Esophagus mucosa (tissue), 1 donor: ENCODE results near the gene SOX21. TPM values are rescaled to one million over a fixed set of nuclear protein-coding genes. Genes with fewer than 3 reads are reported as not detected.

Experiments
- ATAC-seq: fragments of 200-7000 bp; cut with Tn5 transposase; one replicate; pipeline ENCODE4 v1.9.1; 2020
- total RNA-seq: library from RNA; stranded (reverse); gene quantifications from one replicate; pipeline ENCODE4 v1.2.4, GENCODE V29; 2023
- donor health status: DM: yes; HTN: yes; CAD: no.

SOX21 gene
- total RNA-seq, 1 donor from 2014 or later: 12.8 TPM

DNA sequence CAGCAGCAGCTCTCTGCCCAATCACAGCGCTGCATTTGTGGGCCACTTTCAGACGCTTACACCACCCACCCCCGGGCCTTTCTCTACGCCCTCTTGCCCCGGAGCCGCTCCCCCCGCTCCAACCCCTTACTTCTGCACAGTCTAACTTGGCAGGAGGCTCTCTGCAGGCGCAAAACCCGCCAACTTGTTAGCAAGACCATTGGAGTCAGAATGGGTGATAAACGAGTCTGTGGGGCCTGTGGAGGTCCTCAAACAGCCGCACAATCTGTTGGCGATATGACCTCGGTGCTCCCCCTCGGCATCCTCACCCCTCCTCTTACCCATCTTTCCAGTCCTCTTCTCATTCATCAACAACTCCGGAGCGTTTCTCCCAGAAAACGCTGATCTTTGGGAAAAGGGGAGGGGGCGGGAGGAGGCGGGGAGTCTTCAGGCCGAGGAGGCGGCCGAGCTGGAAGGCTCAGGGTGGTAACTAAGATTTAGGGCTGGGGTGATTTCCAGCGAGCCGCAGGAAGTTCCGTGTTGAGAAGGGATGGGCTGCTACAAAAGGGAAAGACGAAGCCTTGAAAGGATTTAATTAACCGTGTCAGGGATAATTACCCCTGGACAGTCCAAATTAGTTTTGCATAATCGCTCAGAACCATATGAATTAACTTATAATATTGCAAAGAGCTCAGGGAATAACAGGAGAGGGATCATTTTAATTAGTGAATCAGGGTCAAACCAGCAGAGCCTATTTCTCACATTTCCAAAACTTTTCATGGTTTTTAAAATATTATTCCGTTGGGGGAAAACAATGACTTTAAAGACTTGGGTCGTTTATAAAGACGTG lies 4.1 kb downstream of the SOX21 start:
- no peak for ATAC-seq

DNA sequence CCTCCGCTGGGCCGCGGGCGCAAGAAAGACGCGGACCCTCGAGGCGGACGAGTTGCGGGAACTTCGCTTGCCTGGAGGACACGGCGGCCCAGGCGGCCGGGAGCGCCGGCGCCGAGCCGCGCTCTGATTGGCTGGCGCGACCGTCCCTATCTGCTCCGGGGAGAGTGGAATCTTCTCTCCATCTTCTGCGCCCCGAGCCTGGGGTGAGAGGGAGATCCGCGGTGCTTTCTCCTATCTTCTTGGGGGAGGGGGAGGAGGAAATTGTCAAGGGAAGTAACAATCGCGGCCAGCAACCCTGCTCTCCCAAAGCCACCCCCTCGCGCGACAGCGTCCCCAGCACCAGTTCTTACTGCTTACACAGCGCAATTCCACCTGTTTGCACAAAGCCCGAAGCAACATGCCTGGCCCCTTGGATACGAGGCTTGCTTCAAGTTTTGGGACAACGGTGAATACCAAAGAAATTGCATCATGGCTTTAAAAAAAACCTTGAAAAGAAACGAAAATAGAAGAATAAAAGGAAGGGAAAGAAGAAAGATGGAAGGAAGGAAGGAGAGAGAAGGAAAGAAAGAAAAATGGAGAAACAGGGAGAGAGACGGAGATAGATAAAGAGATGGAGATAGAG lies 4.8 kb downstream of the SOX21 start:
- ATAC-seq: no peak

DNA sequence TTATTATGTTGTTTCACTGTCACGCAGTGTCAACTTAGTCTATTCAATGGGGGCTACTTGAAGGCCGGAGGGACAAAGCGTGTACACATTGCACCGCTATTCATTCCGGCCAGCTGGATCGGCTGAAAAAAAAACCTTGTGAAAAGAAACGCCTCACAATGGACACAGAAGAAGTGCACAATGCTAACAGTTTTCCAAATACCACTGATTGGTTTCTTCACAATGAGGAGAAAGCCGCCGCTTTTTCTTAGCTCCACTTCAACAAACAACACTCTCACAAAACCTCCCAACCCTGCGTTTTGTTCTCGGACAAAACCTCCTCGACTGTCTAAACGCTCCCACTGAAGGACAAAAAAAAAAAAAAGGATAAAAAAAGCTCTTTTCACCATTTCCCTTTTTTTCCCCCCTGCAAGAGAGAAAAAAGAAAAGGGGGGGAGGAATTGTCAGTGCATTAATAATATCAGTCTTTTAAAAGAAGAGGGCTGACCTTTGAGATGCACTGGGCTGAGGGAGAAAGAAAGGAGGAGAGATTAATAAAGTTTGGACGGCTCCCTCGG lies 5.4 kb downstream of the SOX21 start:
- no peak for ATAC-seq

DNA sequence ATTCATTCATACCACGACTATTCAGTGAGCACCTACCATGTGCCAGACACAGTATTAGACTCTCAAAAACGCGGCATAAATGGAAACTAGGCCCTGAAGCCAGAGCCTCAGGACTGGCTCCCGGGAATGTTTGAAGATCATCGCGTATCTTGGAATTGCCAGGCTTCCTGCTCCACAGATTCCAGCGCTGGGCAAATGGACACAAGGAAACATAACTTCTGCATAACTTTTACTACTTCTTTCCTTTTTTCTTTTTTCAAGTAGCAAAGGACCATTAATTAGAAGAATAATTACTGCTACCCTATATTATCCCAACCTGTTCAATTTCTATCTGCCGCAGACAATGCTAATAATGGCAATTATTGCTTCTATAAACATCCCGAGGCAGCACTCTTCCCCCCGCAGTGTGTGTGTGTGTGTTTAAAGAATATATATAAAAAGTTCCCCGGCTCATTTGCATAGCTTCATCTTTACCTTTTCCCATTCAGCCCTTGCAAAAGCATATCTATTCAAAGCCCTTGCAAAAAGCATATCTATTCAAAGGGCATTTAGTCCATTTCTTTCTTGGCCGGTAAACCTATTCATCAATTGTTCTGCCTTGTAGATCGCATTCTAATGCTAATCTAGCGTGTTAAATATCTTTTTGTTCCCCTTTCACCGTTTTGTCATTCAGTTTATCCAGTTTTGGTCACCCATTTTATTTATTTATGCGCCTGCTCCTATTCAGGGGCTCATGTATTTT lies 6.1 kb downstream of the SOX21 start:
- ATAC-seq: no peak

GRCh38 chr13:94705081-94706030 lies 7.0 kb downstream of the SOX21 start:
- no peak for ATAC-seq

DNA sequence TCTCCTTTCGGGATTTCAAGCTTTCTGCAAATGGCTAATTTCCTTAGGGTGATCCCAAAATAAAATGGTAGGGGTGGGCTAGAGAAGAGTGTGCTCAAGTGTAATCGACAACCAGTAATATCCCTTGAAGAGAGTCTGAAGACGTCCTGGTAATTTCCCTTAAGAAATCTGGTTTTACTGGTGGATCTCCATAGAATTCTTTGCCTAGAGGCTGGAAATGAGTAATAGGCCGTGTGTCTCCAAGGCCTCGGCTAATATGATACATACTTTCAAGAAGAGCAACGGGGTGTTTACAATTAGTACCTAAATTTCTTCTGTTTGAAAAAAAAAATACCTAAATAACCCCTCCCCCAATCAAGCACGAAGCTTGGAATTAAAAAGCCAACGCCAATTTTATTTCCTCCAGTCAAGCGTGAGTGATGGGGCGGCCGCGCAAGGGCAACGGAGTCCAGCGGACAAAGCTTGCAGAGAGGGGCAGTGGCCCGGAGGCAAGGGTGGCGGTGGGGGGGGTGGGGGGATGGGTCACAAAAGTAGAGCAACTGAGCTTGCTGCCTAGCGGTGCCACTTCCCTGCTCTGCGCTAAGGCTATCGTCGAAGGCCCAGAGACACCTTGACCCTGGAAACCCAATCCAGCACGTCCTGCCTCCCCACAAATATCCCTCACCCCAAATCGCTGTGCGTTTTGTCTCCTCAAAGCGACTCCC lies 7.8 kb downstream of the SOX21 start:
- ATAC-seq: no peak

DNA sequence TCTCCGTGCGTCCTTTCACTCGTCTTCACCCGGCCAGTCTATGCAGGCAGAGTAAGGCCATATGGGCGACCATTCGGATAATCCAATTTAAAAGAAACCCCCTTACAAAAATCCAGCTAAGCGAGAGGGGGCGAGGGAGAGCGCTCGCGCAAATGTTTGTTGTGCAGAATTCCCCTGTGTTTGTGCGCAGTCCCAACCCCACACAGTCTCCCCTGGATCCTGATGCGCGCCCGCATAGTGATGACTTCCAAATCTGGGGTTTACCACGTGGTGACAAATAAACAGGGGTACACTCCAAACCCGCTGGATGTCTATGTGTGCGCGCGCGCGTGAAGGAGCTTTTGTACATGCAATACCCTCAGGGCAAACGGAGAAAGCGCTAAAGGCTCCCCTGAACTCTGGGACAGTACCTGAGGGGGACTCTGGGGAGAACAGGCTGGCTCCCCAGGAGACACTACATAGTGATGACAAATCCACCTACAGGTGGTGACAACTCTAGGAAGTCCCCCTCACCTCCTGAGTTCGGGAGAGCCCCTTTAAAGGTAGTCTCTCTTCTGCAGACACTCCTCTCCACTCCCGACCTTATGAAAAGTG lies 8.5 kb downstream of the SOX21 start:
- ATAC-seq: no peak

DNA sequence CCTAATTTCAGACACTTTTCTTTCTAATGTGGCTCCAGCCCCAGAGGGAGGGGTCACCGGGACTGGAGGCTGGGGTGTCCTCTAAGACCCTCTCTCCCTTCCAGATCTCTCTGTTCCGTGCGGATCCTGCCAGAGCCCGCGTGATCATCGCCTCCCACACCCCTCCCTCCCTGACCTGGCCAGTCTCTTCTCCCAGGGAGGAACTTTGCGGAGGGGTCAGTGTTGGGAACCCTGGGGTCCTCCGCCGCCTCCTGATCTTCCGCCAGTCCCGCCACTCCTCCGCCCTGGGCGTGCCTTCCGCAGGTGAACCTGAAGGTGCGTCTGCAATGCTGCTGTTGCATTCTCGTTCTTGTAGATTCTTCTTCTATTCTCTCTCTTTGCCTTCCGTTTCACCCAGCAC lies 9.1 kb downstream of the SOX21 start:
- ATAC-seq: no peak

DNA sequence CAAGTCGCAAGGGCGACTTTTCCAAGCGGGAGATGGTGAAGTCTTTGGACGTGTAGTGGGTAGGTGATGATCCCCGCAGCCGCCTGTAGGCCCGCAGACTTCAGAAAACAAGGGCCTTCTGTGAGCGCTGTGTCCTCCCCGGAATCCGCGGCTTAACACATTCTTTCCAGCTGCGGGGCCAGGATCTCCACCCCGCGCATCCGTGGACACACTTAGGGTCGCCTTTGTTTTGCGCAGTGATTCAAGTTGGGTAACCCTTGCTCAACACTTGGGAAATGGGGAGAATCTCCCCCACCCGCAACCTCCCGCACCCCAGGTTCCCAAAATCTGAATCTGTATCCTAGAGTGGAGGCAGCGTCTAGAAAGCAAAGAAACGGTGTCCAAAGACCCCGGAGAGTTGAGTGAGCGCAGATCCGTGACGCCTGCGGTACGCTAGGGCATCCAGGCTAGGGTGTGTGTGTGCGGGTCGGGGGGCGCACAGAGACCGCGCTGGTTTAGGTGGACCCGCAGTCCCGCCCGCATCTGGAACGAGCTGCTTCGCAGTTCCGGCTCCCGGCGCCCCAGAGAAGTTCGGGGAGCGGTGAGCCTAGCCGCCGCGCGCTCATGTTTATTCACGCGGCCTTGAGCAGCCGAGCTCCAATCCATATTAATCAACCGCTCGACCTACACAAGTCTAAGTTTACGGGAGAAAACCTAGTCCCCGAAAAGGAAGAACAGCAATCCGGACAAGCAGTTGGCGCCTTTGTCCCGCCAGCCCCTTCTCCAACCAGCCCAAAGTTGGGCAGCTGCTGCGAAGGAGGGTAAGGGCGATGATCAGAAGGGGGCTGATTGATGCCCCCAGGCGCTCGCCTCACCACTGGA lies 9.9 kb downstream of the SOX21 start:
- no peak for ATAC-seq

DNA sequence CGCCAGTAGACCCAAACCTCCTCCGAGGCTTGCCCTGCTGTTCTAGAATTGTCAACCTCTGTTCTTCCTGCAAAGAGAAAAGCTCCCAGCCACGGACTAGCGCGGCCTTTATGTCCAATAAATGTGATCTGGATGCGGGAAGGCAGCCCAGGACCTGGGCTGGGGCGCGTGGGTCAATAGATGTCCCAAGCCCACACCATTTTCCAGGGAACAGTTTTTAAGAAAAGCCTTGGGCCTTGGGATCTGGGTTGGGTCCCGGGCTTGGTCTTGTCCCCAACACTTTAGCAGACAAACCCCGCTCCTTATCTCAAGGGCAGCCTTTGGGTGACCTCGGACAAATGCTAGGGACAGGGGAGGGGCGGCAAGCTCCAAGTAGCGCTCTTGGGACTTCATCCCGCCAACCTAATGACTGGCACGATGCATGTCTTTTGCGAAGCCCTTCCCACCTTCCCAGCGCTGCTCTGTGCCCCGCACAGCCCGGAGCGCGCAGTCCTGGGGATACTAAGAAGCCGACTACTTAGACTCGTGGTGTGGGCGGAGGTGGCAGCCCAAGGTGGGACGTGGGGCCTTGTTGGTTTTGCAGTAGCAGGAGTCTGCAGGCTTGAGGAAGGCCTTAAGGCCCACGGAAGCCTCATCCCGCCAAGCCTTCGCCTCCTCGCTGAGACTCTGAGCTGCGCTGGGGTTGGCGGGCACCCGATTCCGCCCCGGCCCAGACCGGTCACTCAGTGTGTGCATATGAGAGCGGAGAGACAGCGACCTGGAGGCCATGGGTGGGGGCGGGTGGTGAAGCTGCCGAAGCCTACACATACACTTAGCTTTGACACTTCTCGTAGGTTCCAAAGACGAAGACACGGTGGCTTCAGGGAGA lies 10.8 kb downstream of the SOX21 start:
- no peak for ATAC-seq

DNA sequence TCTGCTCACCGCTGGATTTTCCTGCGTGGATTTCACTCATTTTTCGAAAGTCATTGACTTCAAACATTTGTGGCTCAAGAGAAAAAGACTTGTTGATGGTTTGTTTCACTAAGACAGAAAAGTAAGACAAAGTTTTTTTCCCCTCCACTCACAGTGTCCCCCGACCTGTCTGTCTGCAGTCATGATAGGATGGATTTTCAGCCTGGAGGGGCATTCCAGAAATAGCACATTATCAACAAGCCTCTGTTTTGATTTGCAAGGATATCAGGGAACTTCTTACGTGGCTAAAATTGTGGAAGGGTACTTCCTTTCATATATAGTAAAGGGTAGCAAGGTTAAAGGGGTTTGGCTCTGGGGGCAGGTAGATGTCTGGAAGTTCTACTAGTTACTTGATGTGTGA lies 11.8 kb downstream of the SOX21 start:
- ATAC-seq: no peak

DNA sequence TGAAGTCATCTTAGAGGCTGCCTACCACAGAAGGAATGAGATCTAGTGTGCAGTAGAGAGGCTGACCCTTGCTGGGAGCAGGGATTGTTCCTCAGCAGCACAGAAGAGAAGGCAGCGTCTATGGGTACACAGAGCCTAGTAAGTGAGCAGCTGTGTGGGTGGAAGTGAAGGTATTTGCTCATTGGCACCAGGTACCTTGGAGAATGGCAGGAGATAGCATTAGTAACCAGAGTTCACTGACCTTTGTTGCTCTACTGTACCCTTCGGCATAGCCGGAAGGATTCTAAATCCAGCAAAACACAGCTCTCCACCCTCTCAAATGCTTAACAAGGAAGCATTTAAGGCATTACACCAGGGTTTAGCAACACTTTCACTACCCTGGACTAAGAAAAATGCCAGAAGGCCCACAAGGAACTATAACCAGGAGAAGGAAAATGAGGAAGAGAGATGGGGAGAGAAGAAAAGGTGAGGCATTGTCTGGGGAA lies 12.3 kb downstream of the SOX21 start:
- no peak for ATAC-seq

DNA sequence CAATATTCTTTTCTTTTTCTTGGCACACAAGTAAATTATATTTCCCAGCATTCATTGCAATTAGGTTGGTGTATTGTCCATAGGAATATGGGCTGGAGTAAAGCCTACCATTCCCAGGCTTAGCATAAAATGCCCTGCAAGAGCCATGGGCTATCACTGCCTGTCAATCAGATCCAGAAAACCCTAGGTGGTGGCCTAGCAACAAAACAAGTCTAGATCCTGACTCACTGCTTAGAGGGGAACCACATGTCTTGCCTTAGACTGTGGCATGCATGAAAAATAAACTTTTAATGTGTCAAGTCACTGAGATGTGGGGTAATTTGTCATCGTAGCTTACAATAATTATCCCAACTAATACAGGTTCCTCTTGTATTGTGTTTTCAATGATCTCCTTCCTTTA lies 16.2 kb downstream of the SOX21 start:
- ATAC-seq: peak; percentile 83

GRCh38 chr13:94692030-94692429 lies 20.3 kb downstream of the SOX21 start:
- ATAC-seq: no peak

GRCh38 chr13:94683409-94683808 lies 28.9 kb downstream of the SOX21 start:
- ATAC-seq: peak; percentile 74

- no peak for ATAC-seq
Measured at GRCh38 chr13:94682229-94682628, 30.1 kb downstream of the SOX21 start.

DNA sequence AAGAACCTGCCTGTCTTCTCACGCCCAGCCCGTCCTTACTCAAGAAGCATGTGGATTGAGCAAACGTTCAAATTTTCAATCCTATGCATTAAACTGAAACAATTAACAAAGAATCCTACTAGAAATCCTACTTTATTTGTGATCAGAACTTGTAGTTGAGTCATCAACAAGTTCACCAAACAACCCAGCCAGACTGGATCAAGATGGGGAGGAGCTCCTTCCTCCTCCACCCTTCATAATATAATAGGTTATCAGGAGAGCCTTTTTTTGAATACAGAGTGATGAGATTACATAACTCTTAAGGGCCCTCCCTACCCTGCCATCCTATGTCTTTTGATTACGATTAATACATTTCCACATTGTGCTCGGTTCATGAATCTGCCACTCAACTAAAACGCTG lies 32.7 kb downstream of the SOX21 start:
- peak; percentile 92 for ATAC-seq

DNA sequence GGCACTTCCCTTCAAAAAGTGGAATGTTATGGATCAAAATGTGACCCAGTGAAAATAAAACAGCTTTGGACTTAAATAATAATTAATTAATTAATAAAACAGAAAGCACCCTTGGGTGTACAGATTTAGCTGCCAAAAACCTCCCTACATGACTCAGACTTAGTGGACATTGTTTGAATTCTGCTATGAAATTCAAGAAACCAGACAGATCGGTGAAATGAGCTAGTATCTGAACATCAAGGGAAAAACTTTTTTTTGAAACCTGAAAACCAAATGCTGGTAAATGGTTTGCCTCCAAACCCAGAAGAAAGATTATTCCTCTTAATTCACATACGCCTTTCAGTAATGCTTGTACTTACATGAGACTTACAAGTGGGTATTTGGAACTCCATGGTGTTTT lies 33.5 kb downstream of the SOX21 start:
- ATAC-seq: no peak

- no peak for ATAC-seq
Measured at GRCh38 chr13:94677799-94678198, 34.5 kb downstream of the SOX21 start.
